Tibial artery (tissue), 4 donors: ENCODE data around the gene RIPOR3.

Experiments
- DNase-seq, 2 donors: peaks; one replicate each; pipeline ENCODE4 v3.0.0-alpha.2; 2019
- H3K27ac ChIP-seq, 2 donors: fragments of 200-600 bp; sonication (generic) in 1 of 2; 1 replicate in 1 of 2; 2 replicates in 1 of 2; pipeline ENCODE4 v1.5.1; 2018 to 2019; ENCODE audit warnings: mild to moderate bottlenecking in 1 of 2
- H3K27me3 ChIP-seq, 2 donors: fragments of 200-600 bp; sonication (generic) in 1 of 2; one replicate each; pipeline versions ENCODE4 v1.5.1 to v1.6.0; 2016 to 2019
- H3K36me3 ChIP-seq, 3 donors: fragments of 200-600 bp; sonication (generic) in 2 of 3; one replicate each; pipeline ENCODE4 v1.5.1; 2016 to 2019; ENCODE audit warnings: mild to moderate bottlenecking in 2 of 3
- H3K4me1 ChIP-seq, 4 donors: fragments of 200-600 bp; sonication (generic) in 2 of 4; 1 replicate in 3 of 4; 2 replicates in 1 of 4; pipeline ENCODE4 v1.5.1; 2016 to 2019
- H3K4me3 ChIP-seq, 2 donors: fragments of 200-600 bp; sonication (generic) in 1 of 2; 1 replicate in 1 of 2; 2 replicates in 1 of 2; pipeline ENCODE4 v1.5.1; 2018 to 2019; ENCODE audit warnings: mild to moderate bottlenecking in 2 of 2
- H3K9me3 ChIP-seq, 3 donors: fragments of 200-600 bp; sonication (generic) in 1 of 3; one replicate each; pipeline ENCODE4 v1.5.1; 2016 to 2019
- CTCF ChIP-seq, 2 experiments: fragments of 200-600 bp in 1 of 2; fragments of 450-650 bp in 1 of 2; IDR thresholded peaks; one replicate each; pipeline ENCODE4 v1.5.1; 2017 to 2019; ENCODE audit warnings: antibody characterized with exemption in 2 of 2, mild to moderate bottlenecking in 1 of 2, moderate library complexity in 1 of 2
- intact Hi-C: fragments of 100-400 bp; cut with DNase I; formaldehyde crosslinking; loops from one replicate; pipeline ENCODE4 v1.15.0; 2023; ENCODE audit warnings: low total_unique reads

RIPOR3 gene

DNA sequence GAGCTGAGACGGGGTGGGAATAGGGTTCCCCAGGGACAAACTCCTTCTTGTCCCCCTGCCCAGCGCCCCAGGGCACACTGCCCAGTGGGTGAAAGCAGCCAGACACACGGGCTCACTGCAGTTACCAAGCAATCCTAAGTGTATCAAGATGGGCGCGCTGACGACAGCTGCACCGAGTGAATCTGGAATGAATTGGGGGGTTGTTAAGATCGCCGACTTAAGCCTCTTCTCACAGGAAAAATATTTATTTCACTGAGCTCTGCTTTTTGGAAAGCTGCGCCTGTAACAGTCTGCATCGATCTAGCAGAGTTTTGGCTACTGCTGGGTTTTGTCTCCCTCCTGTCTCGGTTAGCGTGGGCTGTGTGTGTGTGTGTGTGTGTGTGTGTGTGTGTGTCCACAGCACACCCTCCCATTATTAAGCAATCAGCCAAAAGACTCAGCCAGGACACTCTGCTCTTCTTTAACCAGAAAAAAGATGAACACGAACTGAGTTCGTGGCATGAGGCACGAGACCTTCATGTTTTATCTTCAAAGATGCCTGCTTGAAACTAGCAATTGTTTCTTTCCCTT is 35.9 kb downstream of the RIPOR3 start:
- Histone ChIP-seq H3K4me3 (peak overlapping the region in 1 of 2 donors; percentile 15), H3K27ac (peak overlapping the region; percentile 3 to 25)

GRCh38 chr20:50654904-50655303 is 36.4 kb downstream of the RIPOR3 start:
- Histone ChIP-seq H3K27ac (peak overlapping the region; percentile 3 to 25), H3K4me1 (peaks cover 0 to 35% (median 10%) of the 10 kb centered on the region in 4 donors)
- no peak for TF ChIP-seq CTCF (IDR thresholded peaks at IDR 0.05)

More for the DNA sequence above, 35.9 kb downstream of the RIPOR3 start:
- H3K36me3 ChIP-seq: no peaks in the 10 kb centered on the region
- peak; percentile 78 to 79 for DNase-seq
- H3K27me3 ChIP-seq: peaks cover 0 to 5% of the 10 kb centered on the region in 2 donors
- intact Hi-C loops: no loop called here
- TF ChIP-seq CTCF (IDR thresholded peaks at IDR 0.05): no peak
- H3K4me1 ChIP-seq: peaks cover 0 to 40% (median 10%) of the 10 kb centered on the region in 4 donors
- H3K9me3 ChIP-seq: no peaks in the 10 kb centered on the region

GRCh38 chr20:50652702-50653294 is 38.5 kb downstream of the RIPOR3 start:
- TF ChIP-seq CTCF (IDR thresholded peaks at IDR 0.05): no peak
- Histone ChIP-seq H3K4me1 (peaks cover 0 to 17% (median 4%) of the 10 kb centered on the region in 4 donors), H3K9me3 (no peaks in the 10 kb centered on the region), H3K27me3 (peaks cover 0 to 4% of the 10 kb centered on the region in 2 donors), H3K4me3 (no peak overlapping the region), H3K27ac (no peak overlapping the region), H3K36me3 (no peaks in the 10 kb centered on the region)
- intact Hi-C loops: no loop called here
- no peak for DNase-seq

More at GRCh38 chr20:50654904-50655303, 36.4 kb downstream of the RIPOR3 start:
- H3K9me3 ChIP-seq: no peaks in the 10 kb centered on the region
- no peak overlapping the region for H3K4me3 ChIP-seq
- H3K36me3 ChIP-seq: no peaks in the 10 kb centered on the region
- peaks cover 0 to 5% of the 10 kb centered on the region in 2 donors for H3K27me3 ChIP-seq
- intact Hi-C loops: no loop called here
- DNase-seq: no peak

- no peak for TF ChIP-seq CTCF (IDR thresholded peaks at IDR 0.05)
- intact Hi-C loops: no loop called here
- no peaks in the 10 kb centered on the region for H3K36me3 ChIP-seq
- no peak overlapping the region for H3K4me3 ChIP-seq
- no peak overlapping the region for H3K27ac ChIP-seq
- DNase-seq: no peak
- H3K27me3 ChIP-seq: no peaks in the 10 kb centered on the region
- peaks cover 0 to 17% (median 4%) of the 10 kb centered on the region in 4 donors for H3K4me1 ChIP-seq
- H3K9me3 ChIP-seq: no peaks in the 10 kb centered on the region
Measured at GRCh38 chr20:50651676-50652075, 39.7 kb downstream of the RIPOR3 start.

DNA sequence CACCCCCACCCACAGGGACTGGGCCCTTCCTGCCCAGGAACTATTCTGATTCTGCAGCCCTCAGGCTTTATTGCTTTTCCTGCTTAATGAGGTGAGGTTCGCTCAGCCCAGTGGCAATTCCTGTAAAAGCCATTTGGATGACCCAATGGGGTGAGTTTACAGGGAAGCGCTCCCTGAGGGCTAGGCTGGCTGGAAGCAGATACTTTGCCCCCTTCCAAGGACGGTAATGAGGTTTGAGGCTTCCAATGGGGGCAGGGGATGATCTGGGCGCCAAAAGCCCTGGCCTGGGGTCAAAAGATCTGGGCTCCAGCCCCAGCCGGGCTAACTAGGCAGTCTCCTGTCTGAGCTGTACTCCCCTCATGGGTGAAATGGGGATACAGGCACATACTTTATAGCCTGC is 41.8 kb downstream of the RIPOR3 start:
- Histone ChIP-seq H3K27me3 (no peaks in the 10 kb centered on the region), H3K9me3 (no peaks in the 10 kb centered on the region), H3K36me3 (no peaks in the 10 kb centered on the region), H3K4me3 (no peak overlapping the region), H3K4me1 (peaks cover 0 to 10% (median under 1%) of the 10 kb centered on the region in 4 donors), H3K27ac (no peak overlapping the region)
- DNase-seq: peak in 1 of 2 donors; percentile 51
- intact Hi-C loops: no loop called here
- no peak for TF ChIP-seq CTCF (IDR thresholded peaks at IDR 0.05)
